Activated CD8-positive, alpha-beta T cell treated with anti-CD3 and anti-CD28 coated beads, Interleukin-2, amount 10 ng/mL, durations not matched to agents 7 days and 5 days (primary cell): ENCODE measurements around the gene SIAH2. TPM values are rescaled to one million over a fixed set of nuclear protein-coding genes. Genes with fewer than 3 reads are reported as not detected.
A peak's percentile ranks its signal among the peaks of the same experiment; 100 is the strongest.

Experiments used
- ATAC-seq: fragments of 150-1000 bp; cut with Tn5 transposase; one replicate; pipeline ENCODE4 v1.10.0; 2021; ENCODE audit warnings: moderate library complexity
- CTCF ChIA-PET: fragments of 350-600 bp; sonication (Branson Sonifier 250); formaldehyde crosslinking; loops from one replicate; lab custom pipeline; 2021; ENCODE audit warnings: antibody characterized with exemption; lab: Charles Lee
- POLR2A ChIA-PET: fragments of 350-600 bp; sonication (Branson Sonifier 250); formaldehyde crosslinking; loops from one replicate; lab custom pipeline; 2021; ENCODE audit warnings: antibody characterized with exemption; lab: Charles Lee
- DNase-seq: peaks from one replicate; pipeline ENCODE4 v3.0.0-alpha.2; 2020
- H3K27ac Mint-ChIP-seq: one replicate; pipeline ENCODE4 v1.8.0; 2021; ENCODE audit warnings: mild to moderate bottlenecking, mixed read lengths
- H3K27me3 Mint-ChIP-seq: one replicate; pipeline ENCODE4 v1.8.0; 2021; ENCODE audit warnings: low read depth, mixed read lengths
- H3K36me3 Mint-ChIP-seq: one replicate; pipeline ENCODE4 v1.8.0; 2021; ENCODE audit warnings: low read depth, mixed read lengths
- H3K4me1 Mint-ChIP-seq: one replicate; pipeline ENCODE4 v1.8.0; 2021; ENCODE audit warnings: low read depth, mixed read lengths
- H3K4me3 Mint-ChIP-seq: one replicate; pipeline ENCODE4 v1.8.0; 2021; ENCODE audit warnings: mild to moderate bottlenecking, mixed read lengths
- H3K9me3 Mint-ChIP-seq: one replicate; pipeline ENCODE4 v1.8.0; 2022; ENCODE audit warnings: mixed read lengths; ENCODE audit not compliant: insufficient read depth
- total RNA-seq, 2 experiments: library from RNA; stranded (reverse); gene quantifications; one replicate each; pipeline ENCODE4 v1.2.3, GENCODE V29; 2021

Gene SIAH2
- total RNA-seq, 2 experiments from 2014 or later = 31.5 to 32.3 TPM

DNA sequence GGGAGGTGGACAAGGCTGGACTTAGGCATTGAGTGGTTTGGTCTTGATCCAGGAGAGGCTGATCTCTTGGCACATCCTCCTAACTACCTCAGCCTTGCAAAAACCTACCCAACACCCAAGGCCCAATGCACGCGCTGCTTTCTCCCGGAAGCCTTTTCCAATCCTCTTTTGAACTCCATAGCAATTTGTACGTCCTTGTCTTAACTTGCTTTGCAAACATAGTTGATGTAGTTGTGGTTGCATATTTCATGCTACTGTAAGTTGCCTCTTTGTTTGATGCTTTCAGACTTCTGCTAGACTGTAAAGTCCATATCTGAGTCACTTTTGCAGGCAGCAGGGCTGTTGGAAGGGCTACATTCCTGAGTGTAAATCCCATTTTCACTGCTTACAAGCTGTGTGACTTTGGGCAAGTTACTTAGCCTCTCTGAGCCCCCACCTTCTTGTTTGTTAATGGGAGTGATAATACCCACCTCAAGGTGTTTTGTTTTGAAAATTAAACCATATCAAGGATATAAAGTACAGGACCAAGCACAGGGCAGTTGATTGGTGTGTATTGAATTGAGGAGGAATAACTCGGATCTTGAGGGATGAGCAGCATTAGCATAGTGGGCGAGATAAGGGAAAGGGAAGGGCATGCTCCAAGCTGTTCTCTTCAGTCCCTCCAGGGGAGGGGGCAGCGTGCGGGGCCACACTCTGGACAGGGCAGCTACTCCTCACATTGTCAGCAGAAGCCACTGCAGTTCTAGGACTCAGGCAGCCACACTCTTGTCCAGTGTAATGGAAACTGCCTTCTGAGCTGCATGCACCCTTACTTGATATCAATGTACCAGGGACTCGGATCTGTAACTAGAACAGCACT is 28.8 kb downstream of the SIAH2 start:
- POLR2A ChIA-PET = interaction anchor here (2.7 kb wide), 1 partner anchor 29 kb away, joined by 20 read pairs; the partner anchor contains the start of gene SIAH2
- peaks cover 20% of the 10 kb centered on the region for H3K4me1 Mint-ChIP-seq

DNA sequence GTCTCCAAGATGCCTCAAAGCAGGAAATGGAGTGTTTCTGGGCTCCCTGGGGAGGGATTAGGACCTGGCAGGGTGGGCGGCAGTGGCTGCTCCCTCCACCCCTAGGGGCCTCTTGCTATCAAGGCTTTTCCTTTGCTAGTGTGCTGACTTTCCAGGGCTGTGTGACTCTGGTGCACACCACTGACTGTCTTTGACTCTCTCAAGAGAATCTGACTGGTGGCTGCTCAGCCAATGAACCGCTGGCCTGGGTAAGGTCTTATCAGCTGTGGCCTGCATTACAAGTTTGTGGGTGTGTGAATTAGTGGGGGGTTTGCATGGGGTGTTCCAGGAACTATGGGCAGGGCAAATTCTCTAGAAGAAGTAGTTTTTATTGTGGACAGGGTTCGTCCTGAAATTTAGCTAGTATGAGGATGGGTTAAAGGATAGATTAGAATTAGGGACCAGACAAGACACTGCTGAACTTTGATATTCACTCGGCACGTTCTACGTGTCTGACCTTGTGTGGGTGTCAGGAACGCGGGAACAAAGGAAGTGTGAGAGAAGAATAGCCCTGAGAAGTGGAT is 29.5 kb downstream of the SIAH2 start:
- Mint-ChIP-seq H3K4me3 (no peak overlapping the region), H3K27me3 (no peaks in the 10 kb centered on the region), H3K36me3 (no peaks in the 10 kb centered on the region), H3K4me1 (peaks cover 13% of the 10 kb centered on the region), H3K27ac (no peak overlapping the region), H3K9me3 (no peaks in the 10 kb centered on the region)
- ATAC-seq (peak; percentile 22), DNase-seq (no peak)
- POLR2A ChIA-PET = no interaction called here
- CTCF ChIA-PET = interaction anchor here (1.4 kb wide), 1 partner anchor 13 kb away, joined by 3 read pairs; no protein-coding TSS in a partner anchor

More for the DNA sequence above, 28.8 kb downstream of the SIAH2 start:
- Mint-ChIP-seq H3K4me3 (no peak overlapping the region), H3K27me3 (no peaks in the 10 kb centered on the region), H3K9me3 (no peaks in the 10 kb centered on the region), H3K36me3 (no peaks in the 10 kb centered on the region), H3K27ac (no peak overlapping the region)
- ATAC-seq (no peak), DNase-seq (no peak)
- CTCF ChIA-PET = interaction anchor here (0.9 to 1.6 kb wide), 3 partner anchors 10 to 13 kb away, joined by 3 read pairs; no protein-coding TSS in a partner anchor

DNA sequence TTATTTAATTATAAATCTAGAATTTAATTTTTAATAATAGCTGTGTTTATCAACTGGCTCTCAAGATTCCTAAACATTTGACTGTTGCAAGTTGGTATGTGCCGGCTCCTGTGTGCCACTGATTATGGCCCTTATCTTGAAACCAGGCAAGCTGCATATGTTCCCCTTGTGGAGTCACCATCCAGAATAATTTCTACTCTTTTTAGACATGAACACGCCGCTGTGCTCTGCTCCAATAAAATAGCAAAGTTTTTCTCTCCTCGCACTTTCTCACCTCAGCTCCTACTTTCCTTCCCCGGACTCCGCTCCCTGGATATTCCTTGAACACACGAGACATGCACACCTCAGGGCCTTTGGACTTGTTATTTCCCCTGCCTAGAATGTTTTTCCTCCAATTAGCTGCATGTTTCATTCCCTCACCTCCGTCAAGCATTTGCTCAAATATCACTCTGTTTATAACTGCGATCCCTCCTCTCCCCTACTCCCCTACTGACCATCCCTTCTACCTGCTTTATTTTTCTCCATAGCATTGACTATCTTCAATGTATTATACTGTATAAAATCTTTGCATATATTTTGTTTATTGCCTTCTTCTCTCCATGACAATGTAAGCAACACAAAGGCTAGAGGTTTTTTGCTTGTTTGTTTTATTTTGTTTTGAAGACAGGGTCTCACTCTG is 33.1 kb downstream of the SIAH2 start:
- no peaks in the 10 kb centered on the region for H3K36me3 Mint-ChIP-seq
- H3K27ac Mint-ChIP-seq = no peak overlapping the region
- ATAC-seq (no peak), DNase-seq (no peak)
- ChIA-PET CTCF (interaction anchor here (1.6 to 1.7 kb wide), 2 partner anchors 9 to 34 kb away, joined by 5 to 7 read pairs; no protein-coding TSS in a partner anchor), POLR2A (interaction anchor here (1.7 kb wide), 1 partner anchor 34 kb away, joined by 7 read pairs; the partner anchor contains the start of gene SIAH2)
- no peak overlapping the region for H3K4me3 Mint-ChIP-seq
- H3K9me3 Mint-ChIP-seq = no peaks in the 10 kb centered on the region
- H3K27me3 Mint-ChIP-seq = no peaks in the 10 kb centered on the region
- H3K4me1 Mint-ChIP-seq = peaks cover 6% of the 10 kb centered on the region

- POLR2A ChIA-PET = interaction anchor here (0.6 to 1.7 kb wide), 3 partner anchors 16 to 190 kb away, joined by 3 to 4 read pairs (median 3); partner anchors contain the start of gene SELENOT
- DNase-seq (no peak), ATAC-seq (no peak)
- Mint-ChIP-seq H3K36me3 (no peaks in the 10 kb centered on the region), H3K4me3 (no peak overlapping the region), H3K9me3 (no peaks in the 10 kb centered on the region), H3K27me3 (no peaks in the 10 kb centered on the region), H3K27ac (no peak overlapping the region), H3K4me1 (peaks cover 7% of the 10 kb centered on the region)
- CTCF ChIA-PET = interaction anchor here (0.9 kb wide), 1 partner anchor 60 kb away, joined by 3 read pairs; no protein-coding TSS in a partner anchor
These were observed 35.1 kb downstream of the SIAH2 start for GRCh38 chr3:150727653-150728502.

- no peak overlapping the region for H3K27ac Mint-ChIP-seq
- peaks cover 13% of the 10 kb centered on the region for H3K4me1 Mint-ChIP-seq
- ATAC-seq = no peak
- no peaks in the 10 kb centered on the region for H3K9me3 Mint-ChIP-seq
- no peak for DNase-seq
- no peaks in the 10 kb centered on the region for H3K36me3 Mint-ChIP-seq
- POLR2A ChIA-PET = interaction anchor here (0.7 to 1.1 kb wide), 2 partner anchors 36 to 179 kb away, joined by 3 to 4 read pairs; partner anchors contain the start of gene SERP1
- CTCF ChIA-PET = interaction anchor here (5.7 kb wide), 1 partner anchor 37 kb away, joined by 87 read pairs; the partner anchor contains the start of gene SIAH2
- H3K4me3 Mint-ChIP-seq = no peak overlapping the region
- H3K27me3 Mint-ChIP-seq = no peaks in the 10 kb centered on the region
These were observed 37.4 kb downstream of the SIAH2 start for GRCh38 chr3:150725548-150725947.

GRCh38 chr3:150723946-150724345 is 39.0 kb downstream of the SIAH2 start:
- Mint-ChIP-seq H3K4me1 (peaks cover 13% of the 10 kb centered on the region), H3K36me3 (no peaks in the 10 kb centered on the region), H3K9me3 (no peaks in the 10 kb centered on the region), H3K27ac (peak overlapping the region; percentile 37), H3K27me3 (no peaks in the 10 kb centered on the region), H3K4me3 (no peak overlapping the region)
- ATAC-seq = no peak
- peak; percentile 17 for DNase-seq
- ChIA-PET POLR2A (interaction anchor here (0.9 to 3.4 kb wide), 3 partner anchors 20 to 121 kb away, joined by 3 to 30 read pairs (median 5); partner anchors contain the start of genes SELENOT and SIAH2), CTCF (interaction anchor here (1.0 to 5.7 kb wide), 5 partner anchors 11 to 196 kb away, joined by 3 to 87 read pairs (median 3); partner anchors contain the start of gene SIAH2)

- Mint-ChIP-seq H3K27me3 (no peaks in the 10 kb centered on the region), H3K4me3 (no peak overlapping the region), H3K4me1 (peaks cover 13% of the 10 kb centered on the region), H3K27ac (no peak overlapping the region), H3K36me3 (no peaks in the 10 kb centered on the region), H3K9me3 (no peaks in the 10 kb centered on the region)
- ChIA-PET CTCF (interaction anchor here (0.5 to 5.7 kb wide), 19 partner anchors 13 to 533 kb away, joined by 3 to 87 read pairs (median 4); partner anchors contain the start of genes SELENOT and SIAH2), POLR2A (interaction anchor here (3.4 kb wide), 1 partner anchor 40 kb away, joined by 30 read pairs; the partner anchor contains the start of gene SIAH2)
- DNase-seq (peak; percentile 19), ATAC-seq (no peak)
These were observed 40.7 kb downstream of the SIAH2 start for GRCh38 chr3:150722267-150722666.

DNA sequence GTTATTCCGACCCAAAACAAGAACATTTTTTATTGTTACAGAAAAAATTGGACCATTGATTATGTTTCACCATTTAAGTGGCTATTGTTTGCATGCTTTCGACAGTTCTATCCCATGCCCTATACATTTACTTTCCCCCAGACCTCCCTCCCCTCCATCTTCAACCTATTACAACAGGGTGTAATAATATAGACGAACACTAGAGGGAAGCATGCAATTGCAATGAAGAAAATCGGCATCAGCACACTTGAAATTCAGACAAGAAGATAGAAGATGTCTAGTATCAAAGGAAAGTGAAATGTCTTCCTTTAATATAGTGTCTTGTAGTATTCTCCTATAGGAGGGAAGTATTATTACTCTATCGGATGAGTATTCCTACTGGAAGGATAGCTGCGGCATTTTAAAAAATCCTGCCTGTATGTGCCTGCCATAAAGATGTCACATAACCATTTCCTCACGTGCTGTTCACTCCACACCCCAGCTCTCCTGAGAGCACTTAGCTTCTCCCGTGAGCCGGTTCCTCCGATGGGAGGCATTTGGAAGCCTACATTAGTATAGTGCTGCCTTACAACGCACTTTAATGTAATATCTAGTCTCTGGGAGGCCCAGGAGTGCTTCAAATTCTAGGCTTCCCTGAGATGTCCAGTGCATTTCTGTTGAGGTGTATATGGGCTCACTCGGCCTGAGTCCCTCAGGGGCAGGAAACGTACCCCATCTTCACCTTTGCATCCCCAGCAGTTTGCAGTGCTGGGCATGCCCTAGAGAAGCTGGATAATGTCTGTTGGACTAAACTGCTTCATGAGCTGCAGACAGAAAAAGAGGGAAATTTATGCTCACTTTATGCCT is 41.5 kb downstream of the SIAH2 start:
- H3K27ac Mint-ChIP-seq = no peak overlapping the region
- no peak overlapping the region for H3K4me3 Mint-ChIP-seq
- no peaks in the 10 kb centered on the region for H3K27me3 Mint-ChIP-seq
- peaks cover 13% of the 10 kb centered on the region for H3K4me1 Mint-ChIP-seq
- peak; percentile 77 for ATAC-seq
- ChIA-PET CTCF (interaction anchor here (0.5 to 5.7 kb wide), 31 partner anchors 8 to 534 kb away, joined by 3 to 87 read pairs (median 4); partner anchors contain the start of genes ERICH6, SELENOT and SIAH2), POLR2A (interaction anchor here (0.9 to 3.4 kb wide), 2 partner anchors 22 to 41 kb away, joined by 3 to 30 read pairs; partner anchors contain the start of gene SIAH2)
- no peaks in the 10 kb centered on the region for H3K9me3 Mint-ChIP-seq
- no peaks in the 10 kb centered on the region for H3K36me3 Mint-ChIP-seq
- no peak for DNase-seq

- DNase-seq = no peak
- CTCF ChIA-PET = interaction anchor here (0.7 to 5.7 kb wide), 15 partner anchors 9 to 209 kb away, joined by 3 to 87 read pairs (median 6); partner anchors contain the start of genes ERICH6 and SIAH2
- Mint-ChIP-seq H3K9me3 (no peaks in the 10 kb centered on the region), H3K4me3 (no peak overlapping the region), H3K36me3 (no peaks in the 10 kb centered on the region), H3K4me1 (peaks cover 13% of the 10 kb centered on the region), H3K27me3 (no peaks in the 10 kb centered on the region), H3K27ac (no peak overlapping the region)
- POLR2A ChIA-PET = no interaction called here
- no peak for ATAC-seq
These were observed 42.5 kb downstream of the SIAH2 start for GRCh38 chr3:150720444-150720843.
